Osteoblast (primary cell): ENCODE measurements around the gene NHERF2. TPM values are rescaled to one million over a fixed set of nuclear protein-coding genes. Genes with fewer than 3 reads are reported as not detected.

Experiments used
- DNase-seq: peaks from one replicate; pipeline ENCODE4 v3.0.0; 2011; ENCODE audit warnings: low spot score, mixed read lengths; ENCODE audit not compliant: insufficient read length; ENCODE audit errors: missing footprints
- H2AFZ ChIP-seq: 2 replicates; pipeline ENCODE4 v1.6.0; 2011; ENCODE audit warnings: mild to moderate bottlenecking, low read length
- H3K27ac ChIP-seq: 2 replicates; pipeline ENCODE4 v1.5.1; 2011; ENCODE audit warnings: mild to moderate bottlenecking, low read depth, low read length, moderate library complexity
- H3K27me3 ChIP-seq: 2 replicates; pipeline ENCODE4 v1.6.0; 2012; ENCODE audit warnings: mild to moderate bottlenecking, control low read depth, inconsistent platforms, low read length, moderate library complexity; ENCODE audit not compliant: insufficient read depth
- H3K36me3 ChIP-seq: 2 replicates; pipeline ENCODE4 v1.5.1; 2011; ENCODE audit warnings: mild to moderate bottlenecking, low read length, control low read depth, moderate library complexity; ENCODE audit not compliant: insufficient read depth
- H3K4me1 ChIP-seq: 2 replicates; pipeline ENCODE4 v1.5.1; 2011; ENCODE audit warnings: mild to moderate bottlenecking, low read length, control low read depth, moderate library complexity; ENCODE audit not compliant: insufficient read depth
- H3K4me2 ChIP-seq: 2 replicates; pipeline ENCODE4 v1.6.0; 2011; ENCODE audit warnings: mild to moderate bottlenecking, low read length; ENCODE audit not compliant: insufficient read depth
- H3K4me3 ChIP-seq: fragments of 200-600 bp; sonication (generic); 3 replicates; pipeline ENCODE4 v1.5.1; 2012; ENCODE audit warnings: mild to moderate bottlenecking, low read length, inconsistent platforms; ENCODE audit not compliant: insufficient read depth
- H3K79me2 ChIP-seq: 2 replicates; pipeline ENCODE4 v1.6.0; 2012; ENCODE audit warnings: mild to moderate bottlenecking, low read length, control low read depth, inconsistent platforms; ENCODE audit not compliant: insufficient read depth
- H3K9me3 ChIP-seq: 2 replicates; pipeline ENCODE4 v1.5.1; 2011; ENCODE audit warnings: low read depth, low read length, control low read depth
- H4K20me1 ChIP-seq: 2 replicates; pipeline ENCODE4 v1.6.0; 2012; ENCODE audit warnings: mild to moderate bottlenecking, low read length, control low read depth; ENCODE audit not compliant: insufficient read depth
- small RNA-seq: library from RNA; depleted of rRNA; stranded (forward); fragments of <200 nt; gene quantifications from one replicate; pipeline ENCODE3, GENCODE V24; 2012
- total RNA-seq: library from RNA; depleted of rRNA; stranded (reverse); fragments of >200 nt; gene quantifications from 2 replicates; pipeline ENCODE4 v1.2.3, GENCODE V29; 2012
- TF ChIP-seq, protein P1 (sequence below): IDR thresholded peaks from 2 replicates; pipeline ENCODE4 v1.5.1; 2011; ENCODE audit warnings: mild to moderate bottlenecking, low read depth, low read length, moderate library complexity; ENCODE audit errors: extremely low read depth

NHERF2 gene
- total RNA-seq, 1 donor: 33.7 TPM

GRCh38 chr16:2086812-2087747 is 60.4 kb downstream of the NHERF2 start:
- Histone ChIP-seq H4K20me1 (peaks cover 24% of the 10 kb centered on the region), H3K9me3 (no peaks in the 10 kb centered on the region), H3K4me1 (no peaks in the 10 kb centered on the region), H3K4me3 (no peak overlapping the region), H3K4me2 (no peak overlapping the region), H3K27ac (no peak overlapping the region), H3K36me3 (peaks cover 57% of the 10 kb centered on the region), H3K27me3 (no peaks in the 10 kb centered on the region), H2AFZ (no peak overlapping the region), H3K79me2 (no peaks in the 10 kb centered on the region)
- peak; percentile 92 for DNase-seq
- TF ChIP-seq, protein P1, sequence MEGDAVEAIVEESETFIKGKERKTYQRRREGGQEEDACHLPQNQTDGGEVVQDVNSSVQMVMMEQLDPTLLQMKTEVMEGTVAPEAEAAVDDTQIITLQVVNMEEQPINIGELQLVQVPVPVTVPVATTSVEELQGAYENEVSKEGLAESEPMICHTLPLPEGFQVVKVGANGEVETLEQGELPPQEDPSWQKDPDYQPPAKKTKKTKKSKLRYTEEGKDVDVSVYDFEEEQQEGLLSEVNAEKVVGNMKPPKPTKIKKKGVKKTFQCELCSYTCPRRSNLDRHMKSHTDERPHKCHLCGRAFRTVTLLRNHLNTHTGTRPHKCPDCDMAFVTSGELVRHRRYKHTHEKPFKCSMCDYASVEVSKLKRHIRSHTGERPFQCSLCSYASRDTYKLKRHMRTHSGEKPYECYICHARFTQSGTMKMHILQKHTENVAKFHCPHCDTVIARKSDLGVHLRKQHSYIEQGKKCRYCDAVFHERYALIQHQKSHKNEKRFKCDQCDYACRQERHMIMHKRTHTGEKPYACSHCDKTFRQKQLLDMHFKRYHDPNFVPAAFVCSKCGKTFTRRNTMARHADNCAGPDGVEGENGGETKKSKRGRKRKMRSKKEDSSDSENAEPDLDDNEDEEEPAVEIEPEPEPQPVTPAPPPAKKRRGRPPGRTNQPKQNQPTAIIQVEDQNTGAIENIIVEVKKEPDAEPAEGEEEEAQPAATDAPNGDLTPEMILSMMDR: no peak

GRCh38 chr16:2087748-2088631 is 61.3 kb downstream of the NHERF2 start:
- H4K20me1 ChIP-seq: peaks cover 28% of the 10 kb centered on the region
- TF ChIP-seq, protein P1: no peak
- no peaks in the 10 kb centered on the region for H3K79me2 ChIP-seq
- no peak overlapping the region for H3K27ac ChIP-seq
- H3K4me1 ChIP-seq: no peaks in the 10 kb centered on the region
- H3K4me3 ChIP-seq: no peak overlapping the region
- no peak overlapping the region for H2AFZ ChIP-seq
- H3K27me3 ChIP-seq: no peaks in the 10 kb centered on the region
- DNase-seq: peak; percentile 93
- H3K9me3 ChIP-seq: no peaks in the 10 kb centered on the region
- H3K4me2 ChIP-seq: no peak overlapping the region
- H3K36me3 ChIP-seq: peaks cover 61% of the 10 kb centered on the region

Small RNA genes within 50 kb of the gene (small RNA-seq; reads per million reads assigned to genes)
- not detected for gene RN7SL219P

Other genes starting within 250 kb of the NHERF2 start
- 33.6 and 42.3 TPM in 2 replicates for gene SPSB3, start 244.3 kb upstream of the NHERF2 start, total RNA-seq
- gene NUBP2, start 243.9 kb upstream of the NHERF2 start, total RNA-seq: 45.4 and 56.1 TPM in 2 replicates
- not detected in 2 replicates for gene IGFALS, start 233.2 kb upstream of the NHERF2 start, total RNA-seq
- 28.9 and 32.9 TPM in 2 replicates for gene HAGH, start 200.1 kb upstream of the NHERF2 start, total RNA-seq
- gene FAHD1, start 199.7 kb upstream of the NHERF2 start, total RNA-seq: 63.1 and 72.7 TPM in 2 replicates
- not detected in 2 replicates for gene MEIOB, start 154.7 kb upstream of the NHERF2 start, total RNA-seq
- not detected in 2 replicates for gene HS3ST6, start 108.5 kb upstream of the NHERF2 start, total RNA-seq
- 16.2 and 18.1 TPM in 2 replicates for gene MSRB1, start 83.7 kb upstream of the NHERF2 start, total RNA-seq
- gene RPL3L, start 72.2 kb upstream of the NHERF2 start, total RNA-seq: not detected in 2 replicates
- gene NDUFB10, start 67.4 kb upstream of the NHERF2 start, total RNA-seq: 82.8 and 109 TPM in 2 replicates
- gene RPS2, start 62.1 kb upstream of the NHERF2 start, total RNA-seq: 1,815 and 2,359 TPM in 2 replicates
- gene RNF151, start 60.0 kb upstream of the NHERF2 start, total RNA-seq: 0.36 TPM in 1 of 2 replicates, not detected in the other
- gene TBL3, start 54.8 kb upstream of the NHERF2 start, total RNA-seq: 22.4 and 26.1 TPM in 2 replicates
- gene NOXO1, start 45.4 kb upstream of the NHERF2 start, total RNA-seq: under 0.01 and 0.29 TPM in 2 replicates
- 8.7 and 12.1 TPM in 2 replicates for gene GFER, start 42.7 kb upstream of the NHERF2 start, total RNA-seq
- under 0.01 and 0.59 TPM in 2 replicates for gene SYNGR3, start 36.9 kb upstream of the NHERF2 start, total RNA-seq
- 17.7 and 21.0 TPM in 2 replicates for gene ZNF598, start 17.1 kb upstream of the NHERF2 start, total RNA-seq
- not detected in 2 replicates for gene NPW, start 7.1 kb upstream of the NHERF2 start, total RNA-seq
- gene NTHL1, start 20.9 kb downstream of the NHERF2 start, total RNA-seq: 22.8 and 24.8 TPM in 2 replicates
- gene TSC2, start 21.1 kb downstream of the NHERF2 start, total RNA-seq: 73.1 and 78.9 TPM in 2 replicates
- gene PKD1, start 109.0 kb downstream of the NHERF2 start, total RNA-seq: 139 and 180 TPM in 2 replicates
- 0.36 and 0.59 TPM in 2 replicates for gene RAB26, start 121.7 kb downstream of the NHERF2 start, total RNA-seq
- 49.5 and 56.1 TPM in 2 replicates for gene TRAF7, start 128.9 kb downstream of the NHERF2 start, total RNA-seq
- not detected in 2 replicates for gene CASKIN1, start 169.7 kb downstream of the NHERF2 start, total RNA-seq
- gene MLST8, start 178.6 kb downstream of the NHERF2 start, total RNA-seq: 30.8 and 44.2 TPM in 2 replicates
- 1.5 and 2.5 TPM in 2 replicates for gene BRICD5, start 184.0 kb downstream of the NHERF2 start, total RNA-seq
- 14.1 and 14.4 TPM in 2 replicates for gene PGP, start 187.9 kb downstream of the NHERF2 start, total RNA-seq
- 30.9 and 31.5 TPM in 2 replicates for gene E4F1, start 196.7 kb downstream of the NHERF2 start, total RNA-seq
- gene DNASE1L2, start 209.5 kb downstream of the NHERF2 start, total RNA-seq: 0.72 and 0.88 TPM in 2 replicates
- 42.3 and 44.5 TPM in 2 replicates for gene ECI1, start 224.7 kb downstream of the NHERF2 start, total RNA-seq
- 64.2 and 81.1 TPM in 2 replicates for gene RNPS1, start 241.2 kb downstream of the NHERF2 start, total RNA-seq